Activated CD4-positive, alpha-beta T cell treated with anti-CD3 and anti-CD28 coated beads for 4 hours (primary cell): ENCODE measurements around the gene FMN2.
"Not testable (repeated sequence)": the region's sequence is repeated elsewhere in the genome, so short reads cannot be mapped to it uniquely, and the experiment has no call there.

Source experiments
- DNase-seq, 2 donors: peaks; one replicate each; pipeline ENCODE4 v3.0.0-alpha.2; 2020

FMN2 gene

GRCh38 chr1:240387051-240387450, 295.4 kb downstream of the FMN2 start:
- DNase-seq = no peak

GRCh38 chr1:240391660-240392260, 300.1 kb downstream of the FMN2 start:
- no peak for DNase-seq

DNA sequence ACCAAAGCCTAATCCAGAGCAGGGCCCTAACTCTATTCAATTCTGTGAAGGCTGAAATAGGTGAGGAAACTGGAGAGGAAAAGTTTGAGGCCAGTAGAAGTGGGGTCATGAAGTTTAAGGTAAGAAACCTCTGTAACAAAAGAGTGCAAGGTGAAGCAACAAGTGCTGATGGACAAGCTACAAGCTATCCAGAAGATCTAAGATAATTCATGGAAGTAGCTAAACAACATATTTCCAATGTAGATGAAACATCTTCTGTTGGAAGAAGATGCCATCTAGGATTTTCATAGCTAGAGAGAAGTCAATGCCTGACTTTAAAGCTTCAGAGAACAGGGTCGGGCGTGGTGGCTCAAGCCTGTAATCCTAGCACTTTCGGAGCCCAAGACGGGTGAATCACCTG, 302.7 kb downstream of the FMN2 start:
- DNase-seq = no peak

DNA sequence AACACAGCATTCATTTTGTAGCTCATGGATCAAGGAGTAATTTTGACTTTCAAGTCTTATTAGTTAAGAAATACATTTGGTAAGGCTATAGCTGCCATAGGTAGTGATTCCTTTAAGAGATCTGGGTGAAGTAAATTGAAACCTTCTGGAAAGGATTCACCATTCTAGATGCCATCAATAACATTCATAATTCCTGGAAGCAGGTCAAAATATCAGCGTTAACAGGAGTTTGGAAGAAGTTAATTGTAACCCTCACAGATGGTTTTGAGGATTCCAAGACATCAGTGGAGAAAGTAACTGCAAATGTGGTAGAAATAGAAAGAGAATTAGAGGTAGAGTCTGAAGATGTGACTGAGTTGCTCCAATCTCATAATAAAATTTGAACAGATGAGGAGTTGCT, 303.7 kb downstream of the FMN2 start:
- no peak for DNase-seq

GRCh38 chr1:240399381-240399780, 307.7 kb downstream of the FMN2 start:
- DNase-seq = no peak

DNA sequence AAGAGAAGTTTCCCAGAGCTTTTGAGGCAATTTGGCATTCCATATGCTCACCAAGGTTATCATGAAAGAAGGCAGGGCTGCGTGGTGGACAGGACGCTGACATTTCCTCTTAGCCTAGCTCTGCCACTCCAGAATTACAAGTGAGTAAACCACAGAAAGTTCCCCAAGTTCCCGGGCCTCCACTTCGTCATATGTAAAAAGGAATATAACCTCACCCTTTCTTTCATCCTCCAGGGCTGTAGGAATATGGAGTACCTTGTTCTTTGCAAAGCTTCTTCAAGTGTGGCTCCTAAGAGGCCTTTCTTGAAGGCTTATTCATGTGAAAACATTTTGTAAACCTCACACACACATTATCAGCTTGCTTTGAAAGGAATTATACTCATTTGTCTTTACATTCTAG, 310.0 kb downstream of the FMN2 start:
- no peak for DNase-seq

DNA sequence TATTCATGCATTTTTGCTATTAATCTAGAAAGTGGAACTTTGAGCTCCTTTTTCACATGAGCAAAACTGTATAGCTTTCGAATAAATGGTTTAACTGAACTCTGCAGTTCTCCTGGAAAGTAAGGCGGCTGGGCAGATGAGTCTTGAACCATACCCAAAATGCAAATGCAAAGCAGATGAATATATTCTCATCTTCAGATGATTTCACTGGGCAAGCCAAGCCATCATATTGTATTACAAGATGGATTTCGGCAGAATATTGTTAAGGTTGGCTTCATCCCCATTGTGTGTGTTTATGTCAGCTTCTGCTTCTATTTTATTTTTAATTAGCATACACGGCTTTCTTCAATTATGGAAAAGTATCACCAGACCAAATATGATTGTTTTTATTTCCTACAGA, 310.6 kb downstream of the FMN2 start:
- no peak for DNase-seq

DNA sequence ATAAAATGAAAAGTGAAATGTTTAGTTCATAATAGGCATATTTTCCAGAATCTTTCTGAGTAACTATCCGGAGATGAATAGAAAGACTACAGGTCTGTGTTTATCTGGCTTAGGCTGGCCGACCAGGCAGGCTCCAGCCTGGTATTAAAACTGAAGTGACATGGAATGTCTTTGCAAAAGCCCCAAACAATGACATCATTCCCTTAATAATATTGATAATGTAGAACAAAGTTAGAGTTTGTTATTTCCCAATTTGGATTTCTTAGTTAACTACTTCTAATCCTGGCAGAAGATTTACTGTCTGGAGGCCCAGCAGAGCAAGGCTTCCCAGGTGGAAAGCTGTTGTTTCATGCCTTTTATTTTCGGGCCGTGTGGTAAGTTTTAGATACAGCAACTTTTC, 312.6 kb downstream of the FMN2 start:
- DNase-seq = no peak

DNA sequence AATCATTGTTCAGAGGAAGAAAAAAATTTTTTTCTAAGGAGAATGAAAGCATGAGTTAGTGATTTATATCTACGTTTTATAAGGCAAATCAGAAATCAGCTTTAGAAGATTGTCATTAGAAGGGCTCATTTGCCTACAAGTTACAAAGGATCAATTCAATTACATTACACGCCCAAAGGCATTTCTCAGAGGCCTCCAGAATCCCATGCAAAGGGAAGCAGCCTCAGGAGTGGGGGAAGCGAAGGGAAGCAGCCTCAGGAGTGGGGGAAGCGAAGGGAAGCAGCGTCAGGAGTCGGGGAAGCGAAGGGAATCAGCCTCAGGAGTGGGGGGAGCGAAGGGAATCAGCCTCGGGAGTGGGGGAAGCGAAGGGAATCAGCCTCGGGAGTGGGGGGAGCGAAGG, 314.1 kb downstream of the FMN2 start:
- no peak for DNase-seq

GRCh38 chr1:240407407-240407806, 315.7 kb downstream of the FMN2 start:
- no peak for DNase-seq

DNA sequence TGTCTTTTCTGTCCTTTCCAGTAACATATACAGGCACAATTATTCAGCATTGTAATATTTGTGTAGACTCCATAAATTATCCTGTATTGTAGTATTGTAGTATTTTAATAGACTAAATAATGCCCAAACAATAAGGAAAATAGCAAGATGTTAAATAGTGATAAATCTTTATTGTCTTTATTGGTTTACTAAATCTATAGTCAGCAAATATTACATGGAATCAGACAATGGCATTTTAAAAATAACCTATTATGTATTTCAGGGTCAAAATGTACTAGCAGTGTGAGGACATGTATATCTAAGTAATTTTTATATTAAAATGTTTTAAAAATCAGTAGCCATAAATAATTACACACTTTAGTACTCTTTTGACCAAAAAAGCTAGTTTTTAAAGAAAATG, 317.9 kb downstream of the FMN2 start:
- no peak for DNase-seq

GRCh38 chr1:240413732-240414131, 322.0 kb downstream of the FMN2 start:
- DNase-seq = no peak

- no peak for DNase-seq
These were observed 322.6 kb downstream of the FMN2 start for GRCh38 chr1:240414237-240414636.

- not testable (repeated sequence) for DNase-seq
These were observed 323.3 kb downstream of the FMN2 start for GRCh38 chr1:240415011-240415410.

DNA sequence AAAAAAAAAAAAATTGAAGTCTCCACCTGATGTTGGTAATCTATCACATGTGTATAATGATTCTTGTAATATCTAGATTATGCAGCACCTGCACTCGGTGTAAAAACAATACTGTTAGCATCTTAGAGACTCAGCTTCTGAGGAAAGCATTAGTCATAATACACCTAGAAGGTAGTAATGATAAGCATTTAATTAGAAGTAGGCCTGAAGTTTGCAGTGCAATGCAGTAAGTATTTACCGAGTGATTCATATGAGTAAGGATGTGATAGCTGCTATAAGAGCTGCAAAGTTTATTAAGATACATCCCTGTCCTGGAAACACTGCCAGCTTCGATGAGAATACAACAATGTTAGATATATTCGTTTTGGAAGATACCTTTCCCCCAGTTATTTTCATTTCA, 323.8 kb downstream of the FMN2 start:
- DNase-seq = no peak

GRCh38 chr1:240417317-240417716, 325.6 kb downstream of the FMN2 start:
- DNase-seq = no peak

GRCh38 chr1:240420766-240421165, 329.1 kb downstream of the FMN2 start:
- DNase-seq = no peak

DNA sequence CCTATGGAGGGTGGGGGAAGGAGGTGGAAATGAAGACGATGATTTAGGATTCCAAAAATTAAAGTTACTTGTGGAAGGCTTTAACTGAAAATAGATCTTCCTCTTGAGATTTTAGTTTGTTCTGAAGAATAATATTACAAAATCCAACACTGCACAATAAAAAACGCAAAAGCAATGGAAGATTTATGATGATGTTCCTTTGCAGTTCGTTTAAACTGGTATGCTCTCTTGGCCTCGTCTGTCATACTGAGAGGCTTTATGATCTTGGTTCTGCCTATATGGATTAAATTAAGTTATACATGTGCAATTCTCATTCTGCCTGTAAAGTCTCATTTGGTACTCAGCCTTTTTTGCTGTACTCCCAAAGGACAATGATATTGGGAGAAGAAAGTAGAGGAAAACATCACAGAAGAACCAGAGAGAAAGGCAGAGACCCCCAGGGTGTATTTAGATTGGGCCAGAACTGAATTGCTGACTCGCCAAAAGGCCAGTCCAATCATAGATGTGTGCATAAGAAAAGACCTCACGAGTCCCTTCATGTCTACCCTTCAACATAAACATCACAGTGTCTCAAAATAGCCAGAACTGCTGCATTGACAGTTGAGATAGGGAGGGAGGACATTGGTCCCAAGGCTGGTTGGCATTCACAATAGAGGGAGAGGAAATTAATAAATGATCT, 331.7 kb downstream of the FMN2 start:
- DNase-seq = no peak

DNA sequence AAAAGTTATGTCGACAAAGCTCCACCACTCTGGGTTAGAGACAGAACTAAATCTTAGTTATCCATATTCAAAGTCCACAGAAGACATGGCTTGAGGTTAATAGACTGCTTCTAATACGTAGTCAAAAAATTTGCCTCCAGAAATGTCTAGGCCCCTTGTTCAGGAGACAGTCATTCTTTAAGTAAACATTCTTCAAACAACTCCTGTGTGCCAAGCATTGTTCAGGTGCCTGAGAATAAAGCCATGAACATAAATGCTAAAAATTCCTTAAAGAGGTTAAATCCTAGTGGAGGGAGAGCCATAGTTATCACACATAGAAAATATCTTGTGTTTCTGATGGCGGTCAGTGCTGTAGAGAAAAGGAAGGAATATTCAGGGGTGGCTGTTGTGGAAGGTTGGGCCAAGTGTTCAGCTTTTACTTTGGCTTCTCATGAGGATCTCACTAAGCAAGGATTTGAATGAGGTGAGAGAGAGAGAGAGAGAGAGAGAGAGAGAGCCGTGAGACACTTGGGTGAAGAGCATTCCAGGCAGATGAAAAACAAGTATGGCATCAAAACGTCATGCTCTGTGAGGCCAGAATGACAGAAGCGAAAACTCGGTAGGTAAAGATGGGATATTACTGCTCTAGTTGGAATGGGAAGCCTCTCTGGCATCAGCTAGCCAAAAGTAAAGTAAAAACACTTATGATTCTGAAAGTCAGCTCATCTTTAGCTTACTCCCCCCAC, 333.2 kb downstream of the FMN2 start:
- no peak for DNase-seq

- no peak for DNase-seq
These were observed 334.4 kb downstream of the FMN2 start for GRCh38 chr1:240426051-240426450.

- DNase-seq = no peak
These were observed 344.4 kb downstream of the FMN2 start for GRCh38 chr1:240435996-240436566.

DNA sequence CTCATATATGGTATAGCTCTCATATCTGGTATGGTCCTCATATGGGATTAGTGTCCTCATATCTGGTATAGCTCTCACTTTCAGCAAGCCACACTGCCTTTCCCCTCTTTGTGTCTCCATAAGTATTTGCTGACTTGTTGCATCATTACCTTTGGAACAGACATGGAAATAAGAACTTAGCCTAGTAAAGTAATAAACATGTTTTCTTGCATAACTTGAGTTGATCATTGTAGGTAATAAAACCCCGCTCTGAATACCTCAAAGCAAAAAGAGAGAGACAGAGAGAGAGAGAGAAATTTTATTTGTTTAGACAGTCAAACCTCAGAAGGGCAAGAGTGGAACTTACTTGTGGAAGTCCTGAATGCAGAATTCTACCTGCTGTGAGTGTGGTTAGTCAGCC, 350.0 kb downstream of the FMN2 start:
- DNase-seq = no peak

- no peak for DNase-seq
These were observed 353.7 kb downstream of the FMN2 start for GRCh38 chr1:240445369-240445768.

GRCh38 chr1:240455228-240455821, 363.6 kb downstream of the FMN2 start:
- peak in 1 of 2 donors; percentile 2 for DNase-seq
